HG03159 (cell line): ENCODE results near the gene SLC22A13.
"Not testable (repeated sequence)": the region's sequence is repeated elsewhere in the genome, so short reads cannot be mapped to it uniquely, and the experiment has no call there.

Experiments used
- ATAC-seq: cut with Tn5 transposase; IDR thresholded peaks from one replicate; pipeline ENCODE4 v1.9.1; 2021; ENCODE audit warnings: mild to moderate bottlenecking, moderate library complexity; ENCODE audit not compliant: unreplicated experiment

Gene SLC22A13, protein sequence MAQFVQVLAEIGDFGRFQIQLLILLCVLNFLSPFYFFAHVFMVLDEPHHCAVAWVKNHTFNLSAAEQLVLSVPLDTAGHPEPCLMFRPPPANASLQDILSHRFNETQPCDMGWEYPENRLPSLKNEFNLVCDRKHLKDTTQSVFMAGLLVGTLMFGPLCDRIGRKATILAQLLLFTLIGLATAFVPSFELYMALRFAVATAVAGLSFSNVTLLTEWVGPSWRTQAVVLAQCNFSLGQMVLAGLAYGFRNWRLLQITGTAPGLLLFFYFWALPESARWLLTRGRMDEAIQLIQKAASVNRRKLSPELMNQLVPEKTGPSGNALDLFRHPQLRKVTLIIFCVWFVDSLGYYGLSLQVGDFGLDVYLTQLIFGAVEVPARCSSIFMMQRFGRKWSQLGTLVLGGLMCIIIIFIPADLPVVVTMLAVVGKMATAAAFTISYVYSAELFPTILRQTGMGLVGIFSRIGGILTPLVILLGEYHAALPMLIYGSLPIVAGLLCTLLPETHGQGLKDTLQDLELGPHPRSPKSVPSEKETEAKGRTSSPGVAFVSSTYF

DNA sequence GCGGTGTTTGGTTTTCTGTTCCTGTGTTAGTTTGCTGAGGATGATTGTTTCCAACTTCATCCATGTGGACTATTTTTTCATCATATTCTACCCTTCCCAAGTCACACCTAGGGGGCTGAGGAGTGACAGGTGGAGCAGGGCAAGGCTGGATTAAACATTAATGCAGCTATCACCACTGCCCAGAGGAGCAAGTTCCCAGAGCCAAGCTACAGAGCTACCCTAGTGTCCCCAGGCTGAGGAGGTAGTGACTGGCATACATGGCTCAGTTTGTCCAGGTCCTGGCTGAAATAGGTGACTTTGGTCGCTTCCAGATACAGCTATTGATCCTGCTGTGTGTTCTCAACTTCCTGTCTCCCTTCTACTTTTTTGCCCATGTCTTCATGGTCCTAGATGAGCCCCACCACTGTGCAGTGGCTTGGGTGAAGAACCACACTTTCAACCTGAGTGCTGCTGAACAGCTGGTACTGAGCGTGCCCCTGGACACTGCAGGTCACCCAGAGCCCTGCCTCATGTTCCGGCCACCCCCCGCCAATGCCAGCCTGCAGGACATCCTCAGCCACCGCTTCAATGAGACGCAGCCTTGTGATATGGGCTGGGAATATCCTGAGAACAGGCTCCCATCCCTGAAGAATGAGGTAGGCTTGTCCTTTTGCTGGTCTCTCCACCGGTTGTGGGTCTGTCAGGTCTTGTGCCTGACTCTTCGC, at the start of gene SLC22A13:
TSS of gene SLC22A13 (plus strand) at position 209 of the 704 bp plus-strand sequence. CDS start at position 258, 49 bp downstream.
- no peak for ATAC-seq

DNA sequence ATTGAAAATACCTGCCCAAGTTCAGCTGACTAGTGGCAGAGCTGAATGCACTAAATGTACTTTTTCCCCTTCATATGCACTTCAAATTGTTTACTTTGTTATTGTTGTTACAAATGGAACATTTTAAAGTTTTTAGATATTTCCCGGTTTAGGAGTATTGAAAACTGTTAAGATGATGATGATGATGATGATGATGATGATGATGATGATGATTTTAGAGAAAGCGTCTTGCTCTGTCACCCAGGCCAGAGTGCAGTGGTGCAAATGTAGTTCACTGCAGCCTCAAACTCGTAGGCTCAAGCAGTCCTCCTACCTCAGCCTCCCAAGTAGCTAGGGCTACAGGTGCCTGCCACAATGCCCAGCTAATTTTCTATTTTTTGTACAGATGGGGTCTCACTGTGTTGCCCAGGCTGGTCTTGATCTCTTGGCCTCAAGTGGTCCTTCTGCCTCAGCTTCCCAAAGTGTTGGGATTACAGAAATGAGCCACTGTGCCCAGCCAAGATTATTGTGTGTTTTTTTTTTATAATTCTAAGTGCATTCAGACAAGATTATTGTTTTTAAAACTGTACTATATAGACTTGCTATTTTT, 45.9 kb upstream of the SLC22A13 start:
- no peak for ATAC-seq

DNA sequence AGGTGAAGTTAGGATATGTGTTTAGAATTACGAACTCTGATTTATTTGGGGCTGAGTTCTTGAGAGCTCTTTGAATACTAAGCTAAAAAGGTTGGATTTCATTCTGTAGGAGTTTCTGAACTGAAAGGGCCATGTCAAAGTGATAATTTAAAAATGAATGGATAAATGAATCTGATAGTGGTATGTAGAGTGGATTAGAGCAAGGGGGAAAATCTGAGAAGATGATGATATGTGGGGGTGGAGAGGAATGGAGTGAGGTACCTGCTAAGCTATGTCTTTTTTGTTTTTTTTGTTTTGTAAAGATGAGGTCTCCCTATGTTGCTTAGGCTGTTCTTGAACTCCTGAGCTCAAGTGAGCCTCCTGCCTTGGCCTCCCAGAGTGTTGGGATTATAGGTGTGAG, 44.6 kb upstream of the SLC22A13 start:
- no peak for ATAC-seq

DNA sequence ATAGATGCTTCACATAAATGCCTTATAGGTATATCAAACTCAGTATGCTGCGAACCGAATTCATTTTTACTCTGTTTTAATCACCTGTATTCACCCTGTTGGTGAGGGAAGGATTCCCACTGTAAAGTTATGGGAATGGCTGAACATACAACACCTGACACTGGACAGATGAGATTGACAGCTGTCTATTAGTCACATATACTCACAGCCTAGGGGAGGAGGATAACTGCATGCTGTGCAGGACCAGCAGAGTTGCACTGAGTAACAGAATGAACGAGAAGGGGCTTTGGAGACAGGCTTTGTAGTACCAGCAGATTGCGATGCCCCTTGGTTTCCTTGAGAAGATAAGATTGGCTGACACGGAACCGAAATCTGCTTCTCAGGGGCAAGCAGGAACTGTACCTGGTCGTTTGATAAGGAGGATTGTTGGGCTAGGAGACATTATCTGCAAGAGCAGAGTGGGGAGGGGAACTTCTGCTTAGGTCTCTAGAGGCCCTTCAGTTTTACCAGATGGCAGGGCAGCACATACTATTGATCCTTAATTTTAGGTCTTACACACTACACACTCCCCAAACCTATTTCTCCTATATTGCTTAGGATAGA, 43.5 kb upstream of the SLC22A13 start:
- no peak for ATAC-seq

DNA sequence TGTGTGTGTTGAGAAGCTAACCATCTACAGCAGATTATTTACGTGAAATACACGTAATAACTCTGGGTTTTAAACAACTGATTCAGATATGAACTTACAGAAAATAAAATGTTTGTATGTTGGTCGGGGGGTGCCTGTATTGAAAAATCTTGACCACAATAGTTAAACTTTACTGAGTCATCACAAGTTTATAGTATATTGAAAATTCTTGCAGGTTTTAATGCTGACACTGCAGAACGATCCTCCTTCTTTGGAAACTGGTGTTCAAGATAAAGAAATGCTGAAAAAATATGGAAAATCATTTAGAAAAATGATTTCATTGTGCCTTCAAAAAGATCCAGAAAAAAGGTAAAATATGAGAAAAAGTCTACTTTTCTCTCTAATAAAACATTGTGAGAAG, 41.3 kb upstream of the SLC22A13 start:
- no peak for ATAC-seq

DNA sequence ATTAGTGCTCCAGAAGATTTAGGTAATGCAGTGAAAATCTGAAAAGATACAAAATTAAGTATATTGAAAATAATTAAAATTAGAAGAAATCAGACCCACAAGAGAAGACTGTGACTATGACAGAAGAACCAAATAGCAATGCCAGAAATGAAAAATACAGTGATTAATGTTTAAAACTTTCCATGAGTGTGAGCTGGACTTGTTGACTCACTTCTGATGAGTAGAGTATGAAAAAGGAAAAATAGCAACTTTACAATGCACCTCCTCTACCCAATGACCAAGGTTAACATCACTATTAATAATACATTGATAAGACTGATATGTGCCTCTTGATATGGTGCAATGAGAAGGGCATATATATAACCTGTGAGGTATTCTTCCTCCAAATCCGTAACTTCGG, 39.3 kb upstream of the SLC22A13 start:
- ATAC-seq, result no peak

DNA sequence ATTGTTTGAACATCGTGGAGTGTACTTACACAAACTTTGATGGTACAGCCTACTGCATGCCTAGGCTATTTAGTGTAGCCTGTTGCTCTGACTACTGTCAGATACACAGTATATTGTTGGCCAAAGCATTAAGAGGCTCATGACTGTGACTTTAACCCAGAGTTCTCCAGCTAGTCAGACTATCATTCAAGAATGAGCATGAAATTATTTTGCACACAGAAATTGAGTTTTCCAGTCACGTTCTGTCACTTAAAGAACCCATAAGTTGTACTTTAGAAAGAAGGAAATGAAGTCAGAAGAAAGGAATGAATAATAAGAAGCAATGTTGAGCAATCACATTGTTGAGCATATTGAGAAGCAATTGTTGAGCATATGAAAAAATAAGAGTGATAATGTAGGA, 37.6 kb upstream of the SLC22A13 start:
- ATAC-seq, result no peak

DNA sequence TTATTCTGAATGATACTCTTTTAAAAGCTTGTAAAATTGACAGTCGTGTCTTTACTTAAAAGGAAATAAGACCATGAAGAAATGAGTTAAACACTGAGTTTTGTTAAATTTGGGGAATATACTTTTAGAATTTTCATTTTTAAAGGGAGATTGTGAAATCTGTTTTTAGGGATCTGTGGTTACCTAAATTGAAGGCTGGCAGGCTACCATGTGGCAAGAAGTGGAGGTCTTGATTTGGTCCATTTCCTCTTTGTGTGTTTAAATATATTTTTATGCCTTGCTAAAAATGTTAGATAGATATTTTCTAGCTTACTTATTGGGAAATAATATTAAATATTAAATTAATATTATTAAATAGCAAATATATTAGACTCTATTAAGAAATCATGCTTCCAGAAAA, 36.6 kb upstream of the SLC22A13 start:
- ATAC-seq, result no peak

DNA sequence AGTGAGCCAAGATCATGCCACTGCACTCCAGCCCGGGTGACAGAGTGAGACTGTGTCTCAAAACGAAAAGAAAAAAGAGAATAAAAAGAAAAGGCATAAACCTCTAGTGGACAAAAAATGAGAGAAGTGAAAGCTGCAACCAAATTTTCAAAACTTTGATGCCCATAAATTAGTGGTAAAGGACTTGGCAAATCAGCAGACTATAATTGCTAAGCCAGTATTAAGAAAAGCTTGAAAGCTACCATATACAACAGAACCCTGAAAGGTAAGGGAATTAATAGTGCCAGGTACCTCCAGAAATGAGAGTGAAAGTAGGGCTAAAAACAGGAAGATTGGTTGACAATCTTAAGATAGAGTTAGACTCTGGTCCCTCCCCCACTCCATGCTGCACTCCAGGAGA, 32.9 kb upstream of the SLC22A13 start:
- no peak for ATAC-seq

DNA sequence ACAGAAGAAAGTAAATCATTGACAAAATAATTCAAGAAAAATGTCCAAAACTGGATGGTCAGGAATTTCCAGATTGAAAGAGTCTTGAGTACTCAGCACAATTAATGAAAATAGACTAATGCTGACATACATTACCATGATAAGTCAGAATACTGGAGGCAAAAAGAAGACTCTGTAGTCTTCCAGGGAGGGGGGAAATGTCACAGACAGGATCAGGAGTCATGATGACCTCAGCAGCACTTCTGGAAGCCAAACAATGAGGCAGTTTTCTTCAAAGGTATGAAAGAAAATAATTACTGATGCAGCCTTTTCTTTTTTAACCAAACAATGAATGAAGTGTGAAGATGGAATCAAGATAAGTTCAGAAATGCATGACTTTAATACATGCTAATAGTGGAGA, 30.1 kb upstream of the SLC22A13 start:
- ATAC-seq, result no peak

DNA sequence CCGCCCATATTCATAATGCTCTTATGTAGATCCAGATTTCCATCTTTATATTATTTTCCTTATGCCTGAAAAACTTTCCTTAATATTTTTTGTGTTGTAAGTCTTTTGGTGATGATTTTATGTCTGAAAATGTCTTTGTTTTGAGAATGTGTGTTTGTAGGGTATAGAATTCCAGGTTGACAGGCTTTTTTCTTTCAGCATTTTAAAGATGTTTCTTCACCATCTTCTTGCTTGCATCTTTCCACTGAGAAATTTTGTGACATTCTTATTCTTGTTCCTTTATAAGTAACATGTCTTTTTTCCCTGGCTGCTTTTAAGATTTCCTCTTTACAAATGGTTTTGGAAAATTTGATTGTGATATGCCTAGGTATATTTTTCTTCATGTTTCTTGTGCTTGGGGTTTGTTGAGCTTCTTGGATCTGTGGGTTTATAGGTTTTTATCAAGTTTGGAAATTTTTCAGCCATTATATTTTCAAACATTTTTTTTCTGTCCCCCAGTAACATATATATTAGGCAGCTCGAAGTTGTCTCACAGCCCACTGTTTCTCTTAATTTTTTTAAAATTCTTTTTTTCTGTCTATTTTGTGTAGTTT, 27.1 kb upstream of the SLC22A13 start:
- ATAC-seq, result no peak

DNA sequence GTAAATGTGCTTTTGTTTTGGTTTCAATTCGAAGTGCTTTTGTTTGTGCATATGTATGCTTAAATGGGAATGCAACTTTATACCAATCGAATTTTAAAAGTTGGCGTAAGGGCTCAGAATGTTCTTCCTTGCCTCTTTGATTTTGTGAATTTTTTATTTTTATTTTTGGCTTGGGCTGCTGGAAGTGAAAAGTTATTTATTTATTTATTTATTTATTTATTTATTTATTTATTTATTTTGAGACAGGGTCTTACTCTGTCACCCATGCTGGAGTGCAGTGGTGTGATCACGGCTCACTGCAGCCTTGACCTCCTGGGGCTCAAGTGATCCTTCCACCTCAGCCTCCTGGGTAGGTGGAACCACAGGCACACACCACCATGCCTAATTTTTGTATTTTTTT, 22.8 kb upstream of the SLC22A13 start:
- not testable (repeated sequence) for ATAC-seq

DNA sequence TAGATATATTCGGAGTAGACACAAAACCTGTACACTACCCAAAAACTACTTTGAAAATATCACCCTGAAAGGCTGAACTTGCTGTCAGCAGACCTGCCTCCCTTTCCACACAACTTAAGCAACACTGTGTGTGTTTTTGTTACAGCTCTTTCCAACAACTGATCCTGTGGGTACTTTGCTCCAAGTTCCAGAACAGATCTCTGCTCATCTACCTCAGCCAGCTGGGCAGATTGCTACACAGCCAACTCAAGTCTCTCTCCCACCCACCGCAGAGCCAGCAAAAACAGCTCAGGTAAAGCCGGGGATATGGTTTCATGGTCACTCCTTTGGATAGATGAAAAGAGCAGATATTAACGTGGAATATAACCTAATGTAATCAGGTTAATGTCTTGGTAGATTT, 19.7 kb upstream of the SLC22A13 start:
- no peak for ATAC-seq

DNA sequence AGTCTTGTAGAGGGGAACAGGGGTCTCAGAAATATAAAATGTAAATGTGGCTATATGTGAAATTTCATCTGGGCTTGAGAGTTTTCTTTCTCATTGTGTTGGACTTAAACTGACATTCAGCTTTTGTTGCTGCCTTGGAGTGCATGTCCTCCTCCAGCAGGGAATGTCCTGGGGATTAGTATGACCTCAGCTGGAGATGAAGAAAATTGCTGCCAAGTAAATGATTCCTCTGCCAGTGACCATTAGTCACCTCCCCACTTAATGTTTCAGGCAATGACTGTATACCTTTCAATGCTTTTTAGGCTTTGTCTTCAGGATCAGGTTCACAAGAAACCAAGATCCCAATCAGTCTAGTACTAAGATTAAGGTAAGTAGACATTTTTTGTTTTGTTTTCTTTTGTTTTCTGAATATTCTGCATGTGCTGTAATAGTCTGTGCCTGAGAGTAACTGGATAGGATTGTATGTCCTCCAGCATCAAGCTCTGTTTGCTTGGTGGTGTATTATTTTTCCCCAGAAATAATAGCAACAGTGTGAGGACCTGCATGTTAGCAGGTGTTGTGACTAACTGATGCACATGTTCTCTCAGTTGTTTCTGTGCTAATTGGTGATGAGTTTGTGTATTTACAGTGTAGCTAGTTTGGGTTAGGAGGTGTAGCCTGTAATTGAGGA, 18.1 kb upstream of the SLC22A13 start:
- ATAC-seq, result no peak

DNA sequence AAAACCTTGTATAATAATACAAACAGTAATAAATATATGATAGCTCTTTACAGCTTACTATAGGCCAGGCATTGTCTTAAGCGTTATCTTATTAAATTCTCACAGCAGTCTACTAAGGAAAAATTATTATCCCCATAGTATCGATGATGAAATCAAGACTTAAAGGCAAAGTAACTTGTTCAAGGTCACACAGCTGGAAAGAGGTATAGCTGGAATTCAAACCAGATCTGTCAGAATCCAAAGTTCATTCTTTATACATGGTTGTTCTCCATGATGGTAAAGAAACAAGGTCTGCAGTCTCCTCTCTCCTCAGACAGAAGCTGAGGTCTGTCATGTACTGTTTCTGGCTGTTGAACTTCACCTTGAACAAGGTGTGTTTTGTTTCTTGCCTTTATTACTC, 15.4 kb upstream of the SLC22A13 start:
- ATAC-seq, result no peak

DNA sequence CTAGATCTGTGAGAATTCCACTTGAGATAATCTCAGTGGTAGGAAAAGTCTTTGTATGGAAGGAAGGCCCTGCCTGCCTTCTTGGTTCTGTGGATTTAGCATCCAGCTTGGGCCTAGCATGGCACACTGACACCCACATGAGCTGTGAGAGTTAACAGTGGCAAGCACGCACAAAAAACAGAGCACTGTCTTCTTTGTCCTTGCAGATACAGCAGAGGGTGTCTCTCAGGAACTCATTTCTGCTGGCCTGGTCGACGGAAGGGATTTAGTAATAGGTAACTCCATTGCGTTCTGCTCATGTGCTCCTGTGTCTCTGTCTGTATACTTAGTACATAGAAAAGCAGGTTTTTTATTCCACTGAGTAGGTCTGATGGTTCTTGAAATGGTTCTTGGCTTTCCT, 14.4 kb upstream of the SLC22A13 start:
- no peak for ATAC-seq

DNA sequence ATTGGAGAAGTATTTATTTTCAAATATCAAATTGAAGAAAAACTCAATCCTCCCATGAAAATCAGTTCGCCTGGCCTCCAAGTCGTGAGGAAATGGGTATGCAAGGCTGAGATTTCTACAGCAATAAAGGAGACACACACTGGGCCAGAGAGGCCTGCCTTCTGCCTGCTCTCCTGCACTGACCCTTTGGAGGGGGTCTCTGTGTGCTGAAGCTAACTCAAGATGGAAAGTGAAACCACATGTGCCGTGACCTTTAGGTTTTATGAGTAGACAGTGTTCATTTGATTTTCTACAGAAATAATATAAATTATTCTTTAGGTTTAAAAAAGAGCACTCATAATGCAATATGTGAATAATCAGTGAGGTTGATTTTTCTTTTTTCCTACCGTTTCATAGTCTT, 11.9 kb upstream of the SLC22A13 start:
- ATAC-seq, result no peak

DNA sequence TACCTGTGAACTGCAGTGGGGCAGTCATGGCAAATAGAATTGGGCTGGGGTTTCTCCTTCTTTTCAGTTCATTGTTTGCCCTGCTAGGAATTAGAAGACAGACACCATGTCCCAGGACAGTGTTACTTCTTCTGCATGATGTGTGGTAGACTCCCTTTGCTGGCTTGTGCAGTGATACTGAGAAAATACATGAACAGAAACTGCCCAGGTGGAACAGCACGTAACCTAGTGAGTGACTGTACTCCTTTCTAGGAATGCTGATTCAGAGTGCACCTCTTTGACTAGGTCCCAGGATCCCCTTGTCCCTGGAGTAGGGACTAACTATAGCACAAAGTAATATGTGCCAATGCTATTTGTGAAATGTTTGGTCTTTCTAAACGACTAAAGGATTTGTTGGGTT, 10.7 kb upstream of the SLC22A13 start:
- no peak for ATAC-seq

DNA sequence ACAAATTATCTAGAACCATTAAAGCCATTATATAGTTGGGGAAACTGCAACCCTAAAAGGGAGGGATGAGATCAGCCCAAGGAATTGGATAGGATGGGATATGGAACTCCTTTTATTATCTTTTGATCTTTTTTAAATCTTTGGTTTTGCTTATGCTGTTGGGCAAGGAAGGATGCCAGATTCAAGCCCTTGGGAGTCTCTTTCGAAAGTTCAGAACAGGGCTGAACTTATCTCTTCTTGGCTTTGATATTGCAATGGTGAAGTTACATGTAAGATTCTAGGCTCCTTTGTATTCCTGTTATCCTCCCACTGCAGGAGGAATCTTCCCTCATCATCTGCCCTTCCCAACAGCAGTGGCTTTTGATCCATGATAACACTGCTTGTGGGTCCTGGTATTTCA, 10.0 kb upstream of the SLC22A13 start:
- ATAC-seq, result no peak

DNA sequence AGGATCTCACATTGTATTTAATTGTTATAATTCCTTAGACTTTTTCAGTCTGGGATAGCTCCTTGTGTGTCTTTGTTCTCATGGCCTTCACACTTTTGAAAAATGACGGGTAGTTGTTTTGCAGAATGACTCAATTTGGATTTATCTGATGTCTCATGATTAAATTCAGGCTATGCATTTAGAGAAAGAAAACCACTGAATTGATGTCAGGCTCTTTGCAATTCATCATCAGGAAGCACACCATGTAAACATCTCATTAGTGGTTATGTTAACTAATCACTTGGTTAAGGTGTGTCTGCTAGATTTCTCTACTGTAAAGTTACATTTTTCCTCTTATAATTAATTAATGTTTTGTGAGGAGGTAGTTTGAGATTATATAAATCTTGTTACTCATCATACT, 8.0 kb upstream of the SLC22A13 start:
- no peak for ATAC-seq
